ENCODE measurements around the gene APPL2. TPM values are rescaled to one million over a fixed set of nuclear protein-coding genes. Genes with fewer than 3 reads are reported as not detected.

Gene APPL2
- total and polyA plus RNA-seq, 8 donors = 15.9 to 407 (median 56.0) TPM

DNA sequence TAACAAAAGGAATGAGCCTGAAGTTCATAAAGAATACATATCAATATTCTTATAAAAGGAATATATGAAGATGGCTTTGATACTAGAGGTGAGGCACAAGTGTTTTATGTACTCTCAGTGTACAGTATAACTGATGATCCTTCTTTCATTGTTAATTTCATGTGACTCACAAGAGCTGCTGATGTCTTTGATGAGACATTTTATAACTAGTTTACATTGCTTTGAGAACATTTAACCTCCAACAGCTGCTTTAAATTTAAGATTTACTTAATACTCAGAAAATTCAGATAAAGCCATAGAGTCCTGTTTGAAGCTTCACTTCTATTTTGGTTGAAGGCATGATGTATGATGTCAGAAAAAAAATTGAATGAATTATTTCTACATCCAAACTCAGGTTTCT is 68.6 kb downstream of the APPL2 start:
- intact Hi-C loops (cut with DNase I; ENCODE audit: low total_unique reads) = no loop called here
- peaks cover 18 to 87% (median 71%) of the 10 kb centered on the region in 4 donors for H3K36me3 ChIP-seq

DNA sequence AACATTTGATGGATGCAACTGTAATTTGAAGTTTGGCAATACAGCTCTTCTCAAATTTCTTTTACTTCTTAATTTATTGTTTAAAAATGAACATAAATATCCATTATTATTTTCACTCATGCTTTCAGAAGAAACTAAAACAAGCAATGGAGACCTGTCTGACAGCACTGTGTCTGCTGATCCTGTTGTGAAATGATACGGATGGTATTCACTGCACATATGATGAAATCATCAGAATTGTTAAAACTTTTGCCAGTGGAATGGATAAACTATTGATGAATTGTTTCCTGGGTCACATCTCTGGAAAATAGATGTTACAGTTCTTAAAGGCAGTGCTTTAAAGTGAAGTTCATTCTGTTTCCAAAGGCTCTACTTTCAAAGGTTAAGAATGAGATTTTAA is 69.2 kb downstream of the APPL2 start:
- no peak for DNase-seq
- no peak overlapping the region for H3K4me3 ChIP-seq
- intact Hi-C loops (cut with DNase I; ENCODE audit: low total_unique reads) = no loop called here
- peaks cover 18 to 87% (median 72%) of the 10 kb centered on the region in 4 donors for H3K36me3 ChIP-seq
- H3K4me1 ChIP-seq = peaks cover 0 to 23% (median 8%) of the 10 kb centered on the region in 4 donors
- no peaks in the 10 kb centered on the region for H3K9me3 ChIP-seq
- 66 to 90% (median 82%) methylated on average over 1 of the region's 1 CpG for WGBS, 5 donors
- no peaks in the 10 kb centered on the region for H3K27me3 ChIP-seq
- no peak overlapping the region for H3K27ac ChIP-seq
- TF ChIP-seq POLR2AphosphoS5 (IDR thresholded peaks at IDR 0.05) = no peak
- TF ChIP-seq, protein P1, sequence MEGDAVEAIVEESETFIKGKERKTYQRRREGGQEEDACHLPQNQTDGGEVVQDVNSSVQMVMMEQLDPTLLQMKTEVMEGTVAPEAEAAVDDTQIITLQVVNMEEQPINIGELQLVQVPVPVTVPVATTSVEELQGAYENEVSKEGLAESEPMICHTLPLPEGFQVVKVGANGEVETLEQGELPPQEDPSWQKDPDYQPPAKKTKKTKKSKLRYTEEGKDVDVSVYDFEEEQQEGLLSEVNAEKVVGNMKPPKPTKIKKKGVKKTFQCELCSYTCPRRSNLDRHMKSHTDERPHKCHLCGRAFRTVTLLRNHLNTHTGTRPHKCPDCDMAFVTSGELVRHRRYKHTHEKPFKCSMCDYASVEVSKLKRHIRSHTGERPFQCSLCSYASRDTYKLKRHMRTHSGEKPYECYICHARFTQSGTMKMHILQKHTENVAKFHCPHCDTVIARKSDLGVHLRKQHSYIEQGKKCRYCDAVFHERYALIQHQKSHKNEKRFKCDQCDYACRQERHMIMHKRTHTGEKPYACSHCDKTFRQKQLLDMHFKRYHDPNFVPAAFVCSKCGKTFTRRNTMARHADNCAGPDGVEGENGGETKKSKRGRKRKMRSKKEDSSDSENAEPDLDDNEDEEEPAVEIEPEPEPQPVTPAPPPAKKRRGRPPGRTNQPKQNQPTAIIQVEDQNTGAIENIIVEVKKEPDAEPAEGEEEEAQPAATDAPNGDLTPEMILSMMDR (IDR thresholded peaks at IDR 0.05) = no peak
- no peak for TF ChIP-seq EP300 (IDR thresholded peaks at IDR 0.05)
- TF ChIP-seq POLR2A (IDR thresholded peaks at IDR 0.05) = no peak

More for the DNA sequence above, 68.6 kb downstream of the APPL2 start:
- H3K27me3 ChIP-seq = no peaks in the 10 kb centered on the region
- TF ChIP-seq, protein P1 (IDR thresholded peaks at IDR 0.05) = no peak
- TF ChIP-seq EP300 (IDR thresholded peaks at IDR 0.05) = no peak
- TF ChIP-seq POLR2A (IDR thresholded peaks at IDR 0.05) = no peak
- TF ChIP-seq POLR2AphosphoS5 (IDR thresholded peaks at IDR 0.05) = no peak
- DNase-seq = no peak
- no peak overlapping the region for H3K27ac ChIP-seq
- H3K4me3 ChIP-seq = no peak overlapping the region
- H3K9me3 ChIP-seq = no peaks in the 10 kb centered on the region
- peaks cover 0 to 18% (median 7%) of the 10 kb centered on the region in 4 donors for H3K4me1 ChIP-seq

DNA sequence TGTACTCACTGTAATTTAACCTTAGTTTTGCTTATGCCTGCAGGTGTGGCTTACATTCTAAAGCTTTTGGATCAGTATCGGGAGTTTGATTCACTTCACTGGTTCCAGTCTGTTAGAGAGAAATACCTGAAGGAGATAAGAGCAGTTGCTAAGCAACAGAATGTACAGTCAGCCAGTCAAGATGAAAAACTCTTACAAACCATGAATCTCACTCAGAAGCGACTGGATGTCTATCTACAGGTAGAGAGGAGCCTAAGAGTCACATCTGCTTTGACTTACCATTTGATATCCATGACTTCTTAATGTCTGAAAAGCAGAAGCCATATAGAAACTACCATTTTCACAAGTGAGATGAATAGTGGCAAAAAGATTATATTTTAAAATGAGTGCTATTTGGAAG is 71.9 kb downstream of the APPL2 start:
- Histone ChIP-seq H3K4me3 (no peak overlapping the region), H3K36me3 (peaks cover 16 to 96% (median 68%) of the 10 kb centered on the region in 4 donors), H3K4me1 (peaks cover 0 to 25% (median 9%) of the 10 kb centered on the region in 4 donors), H3K27ac (no peak overlapping the region), H3K27me3 (no peaks in the 10 kb centered on the region), H3K9me3 (no peaks in the 10 kb centered on the region)
- TF ChIP-seq POLR2AphosphoS5 (IDR thresholded peaks at IDR 0.05) (no peak), POLR2A (IDR thresholded peaks at IDR 0.05) (no peak), EP300 (IDR thresholded peaks at IDR 0.05) (no peak)
- TF ChIP-seq, protein P1 (IDR thresholded peaks at IDR 0.05) = no peak
- intact Hi-C loops (cut with DNase I; ENCODE audit: low total_unique reads) = no loop called here
- 64 to 88% (median 64%) methylated on average over 2 of the region's 2 CpGs for WGBS, 5 donors
- no peak for DNase-seq

DNA sequence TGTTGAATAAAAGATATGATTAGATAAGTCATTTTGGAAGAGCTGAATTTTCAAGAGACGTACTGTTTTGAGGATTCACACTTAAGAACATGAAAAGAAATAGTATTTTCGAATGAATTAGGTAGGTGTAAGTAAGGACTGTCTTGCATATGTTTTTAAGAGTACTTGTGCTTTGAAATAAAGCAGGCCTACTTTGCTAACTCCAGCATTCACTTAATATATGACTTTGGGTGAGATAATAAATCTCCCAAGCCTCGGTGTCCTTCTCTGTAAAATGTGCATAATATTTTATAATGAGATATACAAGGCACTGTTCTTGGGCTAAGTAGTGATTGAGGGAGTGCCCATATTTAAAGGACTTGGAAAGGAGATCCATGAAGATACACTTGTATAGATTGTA is 73.8 kb downstream of the APPL2 start:
- 72 to 84% (median 75%) methylated on average over 3 of the region's 3 CpGs for WGBS, 5 donors
- H3K27ac ChIP-seq = no peak overlapping the region
- DNase-seq = no peak
- H3K27me3 ChIP-seq = no peaks in the 10 kb centered on the region
- intact Hi-C loops (cut with DNase I; ENCODE audit: low total_unique reads) = no loop called here
- no peaks in the 10 kb centered on the region for H3K9me3 ChIP-seq
- no peak overlapping the region for H3K4me3 ChIP-seq
- TF ChIP-seq, protein P1 (IDR thresholded peaks at IDR 0.05) = no peak
- no peak for TF ChIP-seq POLR2AphosphoS5 (IDR thresholded peaks at IDR 0.05)
- peaks cover 21 to 100% (median 82%) of the 10 kb centered on the region in 4 donors for H3K36me3 ChIP-seq
- peaks cover 0 to 20% (median 5%) of the 10 kb centered on the region in 4 donors for H3K4me1 ChIP-seq

Data from stomach (tissue), 9 donors.